Keratinocyte (primary cell): ENCODE results near the gene SYTL4.

Source experiments
- CTCF ChIP-seq, 3 experiments: IDR thresholded peaks in 1 of 3; conservative IDR thresholded peaks in 1 of 3; optimal IDR thresholded peaks in 1 of 3; 2 replicates in 2 of 3; 3 replicates in 1 of 3; pipeline versions ENCODE3 to v1.5.1; 2011; ENCODE audit warnings: low read length in 3 of 3, mild to moderate bottlenecking in 3 of 3, moderate library complexity in 2 of 3, control low read depth in 1 of 3, inconsistent platforms in 1 of 3; ENCODE audit not compliant: insufficient read depth in 2 of 3; ENCODE audit errors: extremely low read depth in 1 of 3
- EZH2 ChIP-seq: IDR thresholded peaks from one replicate; pipeline ENCODE4 v1.6.1; 2012; ENCODE audit warnings: inconsistent platforms, mild to moderate bottlenecking, low read length, moderate library complexity

- TF ChIP-seq CTCF (optimal IDR thresholded peaks at IDR 0.05 in 1 of 3, IDR thresholded peaks at IDR 0.05 in 1 of 3, conservative IDR thresholded peaks at IDR 0.05 in 1 of 3; ENCODE audit: extremely low read depth in 1 of 3, insufficient read depth in 2 of 3, low read length in 3 of 3) (no peak), EZH2 (no peak)
Observed at GRCh38 chrX:100731441-100732281, at the start of gene SYTL4.
